ENCODE measurements around the gene ANAPC15. TPM values are rescaled to one million over a fixed set of nuclear protein-coding genes. Genes with fewer than 3 reads are reported as not detected.

The ANAPC15 gene
- polyA plus RNA-seq, 1 of the 3 experiments (the other 2 are of a cell fraction), result 92.3 TPM

- Histone ChIP-seq H4K20me1 (ENCODE audit: insufficient read depth) (no peaks in the 10 kb centered on the region), H3K27ac (ENCODE audit: low read depth in 2 of 2, low read length in 1 of 2) (peak overlapping the region in 1 of 2 experiments; percentile 37; a peak in 1 of 4 replicates), H3K4me2 (no peak overlapping the region; the same call in 1 of the 2 replicates), H3K9me2 (no peaks in the 10 kb centered on the region), H3K4me1 (ENCODE audit: control insufficient read depth in 1 of 2, insufficient read depth in 2 of 2, low read depth in 1 of 2, low read length in 1 of 2) (no peaks in the 10 kb centered on the region; a peak in 1 of 4 replicates), H3K4me3 (ENCODE audit: low read depth in 2 of 2, low read length in 1 of 2) (no peak overlapping the region), H2AFZ (ENCODE audit: low read depth) (no peak overlapping the region; the same call in 1 of the 2 replicates), H3K9me3 (no peaks in the 10 kb centered on the region), H3K36me3 (replicated peaks in 1 of 2; ENCODE audit: control insufficient read depth in 1 of 2, insufficient read depth in 2 of 2, low read length in 1 of 2) (no peaks in the 10 kb centered on the region), H3K79me2 (ENCODE audit: insufficient read depth) (no peaks in the 10 kb centered on the region), H3F3A (replicated peaks; ENCODE audit: insufficient read depth) (no peaks in the 10 kb centered on the region), H3K9ac (no peak overlapping the region), H3K27me3 (ENCODE audit: insufficient read depth) (no peaks in the 10 kb centered on the region)
- 20% methylated on average over 3 of the region's 3 CpGs for WGBS (ENCODE audit: low lambda C conversion rate)
- TF ChIP-seq EP300 (IDR thresholded peaks at IDR 0.05; ENCODE audit: borderline replicate concordance in 1 of 2, low read depth in 1 of 2, low read length in 1 of 2) (no peak), RCOR1 (IDR thresholded peaks at IDR 0.05; ENCODE audit: low read length) (no peak), MXI1 (IDR thresholded peaks at IDR 0.05; ENCODE audit: low read depth, low read length) (no peak), NRF1 (IDR thresholded peaks at IDR 0.05; ENCODE audit: low read depth, low read length) (no peak), SMC3 (IDR thresholded peaks at IDR 0.05; ENCODE audit: low read depth, low read length) (no peak), EZH2phosphoT487 (IDR thresholded peaks at IDR 0.05; ENCODE audit: borderline replicate concordance, low read depth) (no peak), ELF1 (IDR thresholded peaks at IDR 0.05) (no peak), TCF12 (IDR thresholded peaks at IDR 0.05) (peak; percentile 58; the same call in 1 of the 2 replicates), IRF3 (IDR thresholded peaks at IDR 0.05; ENCODE audit: low read depth, low read length) (no peak), FOXM1 (IDR thresholded peaks at IDR 0.05; ENCODE audit: low read depth) (no peak), FOSL2 (IDR thresholded peaks at IDR 0.05; ENCODE audit: borderline replicate concordance, low read depth) (peak; percentile 51; the same call in 1 of the 2 replicates), USF1 (IDR thresholded peaks at IDR 0.05; ENCODE audit: borderline replicate concordance, low read depth) (no peak), PBX3 (IDR thresholded peaks at IDR 0.05) (peak; percentile 22; the same call in 1 of the 2 replicates), CTCF (IDR thresholded peaks at IDR 0.05) (no peak), NFIC (IDR thresholded peaks at IDR 0.05; ENCODE audit: borderline replicate concordance) (0 out of 2 replicates have a peak, but pooled peaks have one; percentile 17), POLR2AphosphoS5 (IDR thresholded peaks at IDR 0.05; ENCODE audit: low read depth, low read length) (no peak), MAX (IDR thresholded peaks at IDR 0.05; ENCODE audit: low read depth) (no peak), REST (IDR thresholded peaks at IDR 0.05; ENCODE audit: low read depth, low read length) (no peak), RFX5 (IDR thresholded peaks at IDR 0.05; ENCODE audit: low read length) (no peak), JUND (IDR thresholded peaks at IDR 0.05) (peak; percentile 71)
- ChIA-PET CTCF (interaction anchor here (1.5 to 2.5 kb wide), 2 partner anchors 15 to 116 kb away, joined by 5 to 7 read pairs; no protein-coding TSS in a partner anchor), POLR2A (no interaction called here)
- DNase-seq, result no peak
Measured at GRCh38 chr11:72141066-72141465, 28.6 kb upstream of the ANAPC15 start.
